NCI-H1436 treated with DMSO at 0.1 percent for 48 hours (cell line): ENCODE data around the gene RPL5.

Experiments used
- DNase-seq: peaks from one replicate; lab custom pipeline; 2025; lab: John Stamatoyannopoulos, UW

The RPL5 gene

DNA sequence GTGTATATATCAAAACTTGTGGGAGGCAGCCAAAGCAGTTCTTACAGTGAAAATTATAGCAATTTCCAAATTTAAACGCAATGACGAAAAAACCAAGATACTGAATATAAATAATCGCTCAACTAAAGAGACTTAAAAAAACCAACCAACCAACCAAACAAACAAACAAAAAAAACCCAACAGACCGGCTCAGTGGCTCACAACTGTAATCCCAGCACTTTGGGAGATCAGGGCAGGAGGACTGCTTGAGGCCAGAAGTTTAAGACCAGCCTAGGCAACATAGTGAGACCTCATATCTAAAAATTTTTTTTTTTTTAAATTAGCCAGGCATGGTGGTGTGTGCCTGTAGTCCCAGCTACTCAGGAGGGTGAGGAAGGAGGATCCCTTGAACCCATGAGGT lies 23.4 kb downstream of the RPL5 start:
- no peak for DNase-seq

DNA sequence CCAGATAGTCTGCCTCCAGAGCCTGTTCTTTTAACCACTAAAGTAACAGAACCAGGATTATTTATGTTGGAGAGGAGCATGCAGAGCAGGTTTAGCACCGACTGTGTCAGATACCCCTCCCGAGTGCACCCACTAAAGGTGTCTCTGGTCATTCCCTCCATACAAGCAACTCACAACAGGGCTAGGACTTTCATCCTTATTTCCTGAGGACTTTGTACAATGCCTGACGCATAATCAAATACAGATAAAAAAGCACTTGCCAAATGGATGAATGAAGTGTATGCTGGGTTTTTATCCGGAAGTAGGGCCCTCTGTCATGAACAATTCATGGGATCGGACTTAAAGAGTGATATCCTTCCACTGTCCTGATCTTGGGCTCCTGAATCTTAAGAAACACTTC lies 26.0 kb downstream of the RPL5 start:
- no peak for DNase-seq

DNA sequence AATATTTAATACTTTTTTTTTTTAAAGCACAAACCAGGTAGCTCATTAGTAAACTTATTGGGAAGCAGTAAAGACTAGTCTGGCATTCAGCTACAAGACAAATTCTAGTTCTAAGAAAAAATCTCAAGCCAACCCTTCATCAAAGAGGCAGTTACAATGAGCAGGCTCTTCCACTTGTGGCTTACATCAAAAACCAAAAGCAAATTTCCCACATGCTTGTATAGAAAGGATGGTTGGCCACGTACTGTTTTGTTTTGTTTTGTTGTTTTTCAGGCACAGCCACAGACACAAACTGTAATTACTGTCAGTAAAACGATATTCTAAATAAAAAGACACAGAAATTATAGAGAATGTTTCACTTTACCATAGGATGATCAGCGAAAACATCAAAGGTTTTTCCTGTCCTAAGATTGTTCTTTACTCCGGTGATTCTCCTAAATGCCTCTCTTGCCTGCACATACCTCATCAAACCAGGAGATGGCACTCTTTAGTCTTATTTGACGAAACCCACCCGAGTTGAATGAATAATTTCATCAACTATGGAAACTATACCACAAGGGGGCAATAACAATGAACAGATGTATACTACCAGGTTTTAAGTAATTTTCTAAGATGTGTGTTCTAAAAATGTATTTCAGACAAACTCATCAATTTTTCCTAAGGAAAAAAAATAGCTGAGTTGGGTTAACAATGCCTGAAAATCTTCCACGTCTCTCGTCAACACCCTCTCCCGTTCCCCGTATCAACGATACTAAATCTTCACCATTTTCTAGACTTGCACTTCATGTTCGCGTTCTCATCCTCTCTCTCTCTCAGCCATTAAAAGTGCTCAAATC lies 26.9 kb downstream of the RPL5 start:
- DNase-seq: peak; percentile 66

DNA sequence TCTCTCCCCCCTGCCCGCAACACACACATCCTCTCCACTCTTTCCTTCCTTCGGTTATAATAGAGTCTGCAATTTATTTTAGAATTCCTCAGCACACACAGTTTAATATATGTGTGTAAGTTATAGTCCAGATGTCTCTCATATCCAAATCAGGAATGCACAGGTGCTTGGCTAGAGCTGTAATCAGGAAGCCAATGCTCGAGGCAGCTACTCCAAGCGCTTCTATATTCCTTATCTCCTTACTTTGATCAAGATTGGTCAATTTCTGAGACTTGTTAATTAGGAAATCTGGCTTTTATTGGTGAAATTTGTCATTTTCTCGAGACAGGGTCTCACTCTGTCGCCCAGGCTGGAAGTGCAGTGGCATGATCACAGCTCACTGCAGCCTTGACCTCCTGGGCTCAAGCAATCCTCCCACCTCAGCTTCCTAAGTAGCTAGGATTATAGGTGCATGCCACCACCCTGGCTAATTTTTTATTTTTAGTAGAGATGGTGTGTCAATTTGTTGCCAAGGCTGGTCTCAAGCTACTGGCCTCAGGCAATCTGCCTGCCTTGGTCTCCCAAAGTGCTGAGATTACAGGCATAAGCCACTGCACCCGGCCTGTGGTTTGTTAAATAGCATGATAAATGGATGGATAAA lies 27.7 kb downstream of the RPL5 start:
- no peak for DNase-seq

DNA sequence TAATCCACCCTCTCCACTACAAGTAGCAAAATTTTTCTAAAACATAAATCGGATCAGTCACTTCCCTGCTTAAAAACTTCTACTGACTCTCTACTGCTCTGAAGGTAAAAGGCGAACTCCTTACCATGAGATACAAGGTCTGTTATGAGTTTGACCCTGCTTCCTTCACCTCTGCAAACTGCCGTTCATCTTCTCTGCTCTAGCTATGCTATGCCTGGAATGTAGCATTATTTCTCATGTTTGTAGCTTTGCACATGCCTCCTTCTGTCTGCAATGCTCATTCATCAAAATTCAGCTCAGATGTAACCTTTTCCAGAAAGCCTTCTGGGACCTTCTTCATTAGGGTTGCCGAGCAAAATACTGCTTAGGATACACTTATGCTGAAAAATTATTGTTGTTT lies 30.8 kb downstream of the RPL5 start:
- no peak for DNase-seq

DNA sequence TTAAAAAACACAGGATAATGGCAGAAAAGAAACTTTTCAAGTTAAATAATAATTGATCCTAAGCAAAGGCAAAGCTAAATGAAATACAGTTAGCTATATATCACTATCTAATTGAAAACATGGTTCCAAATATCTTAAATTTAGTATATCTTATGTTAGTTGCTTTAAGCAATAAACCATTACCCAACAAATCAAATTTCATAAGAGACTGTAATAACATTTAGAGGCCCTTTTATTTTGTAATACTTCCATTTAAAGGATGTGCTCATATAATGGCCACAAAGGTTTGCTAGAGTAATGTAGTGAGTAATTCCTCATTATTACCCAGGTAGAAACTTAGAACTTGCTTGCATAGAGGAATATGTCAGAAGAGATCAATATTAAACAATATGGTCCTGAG lies 32.3 kb downstream of the RPL5 start:
- no peak for DNase-seq

DNA sequence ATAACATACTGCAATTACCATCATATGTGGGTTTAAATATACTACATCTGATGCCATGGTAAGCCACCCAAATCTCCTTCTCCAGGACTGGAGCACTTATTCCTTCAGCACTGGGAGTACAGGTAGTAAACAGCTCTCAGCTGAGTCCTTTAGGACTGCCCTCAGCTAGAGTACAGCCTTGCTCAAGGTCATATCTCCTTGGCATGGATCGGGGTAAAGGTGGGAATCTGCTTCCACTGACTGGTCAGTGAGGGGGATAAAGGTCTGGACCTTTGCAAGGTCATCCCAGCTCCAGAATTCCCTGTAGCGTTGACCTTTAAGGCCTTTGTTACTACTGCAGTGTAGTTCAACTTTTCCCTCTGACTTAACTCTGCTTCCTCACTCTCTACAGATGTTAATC lies 38.8 kb downstream of the RPL5 start:
- no peak for DNase-seq

DNA sequence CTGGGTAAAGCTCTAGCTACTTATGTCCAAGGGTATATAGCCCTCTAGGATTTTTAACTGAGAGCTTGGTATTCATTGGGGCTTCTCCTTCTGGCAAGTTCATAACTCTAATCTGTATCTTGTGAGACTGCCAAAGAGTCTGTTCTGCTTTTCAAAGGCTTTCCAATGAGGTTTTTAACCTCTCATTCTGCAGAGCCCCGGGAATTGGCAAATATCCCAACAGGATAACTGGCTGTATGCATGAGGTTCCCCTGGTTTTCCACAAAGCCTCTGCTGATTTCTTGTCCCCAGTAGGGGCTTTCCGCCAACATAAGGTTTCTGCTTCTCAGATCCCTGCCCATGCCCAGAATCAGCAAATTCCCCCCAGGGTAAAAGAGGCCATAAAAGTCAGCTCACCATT lies 40.9 kb downstream of the RPL5 start:
- no peak for DNase-seq

DNA sequence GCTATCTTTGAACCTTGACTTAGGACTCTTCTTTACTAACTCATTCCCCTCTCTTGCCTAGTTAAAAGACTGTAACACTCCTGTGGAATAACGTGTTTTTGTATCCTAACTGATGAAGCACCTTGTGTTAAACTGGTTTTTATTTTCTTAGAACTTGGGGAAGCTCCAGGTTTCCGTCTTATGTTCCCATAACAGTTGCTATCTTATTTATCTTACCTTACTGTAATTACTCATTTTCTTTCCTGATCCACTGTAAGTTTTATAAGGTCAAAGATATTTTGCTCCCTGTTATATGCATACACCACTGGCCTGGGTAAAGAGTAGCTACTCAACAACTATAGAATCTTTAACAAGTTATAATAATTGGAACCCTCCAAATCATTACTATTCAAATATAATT lies 43.1 kb downstream of the RPL5 start:
- no peak for DNase-seq

DNA sequence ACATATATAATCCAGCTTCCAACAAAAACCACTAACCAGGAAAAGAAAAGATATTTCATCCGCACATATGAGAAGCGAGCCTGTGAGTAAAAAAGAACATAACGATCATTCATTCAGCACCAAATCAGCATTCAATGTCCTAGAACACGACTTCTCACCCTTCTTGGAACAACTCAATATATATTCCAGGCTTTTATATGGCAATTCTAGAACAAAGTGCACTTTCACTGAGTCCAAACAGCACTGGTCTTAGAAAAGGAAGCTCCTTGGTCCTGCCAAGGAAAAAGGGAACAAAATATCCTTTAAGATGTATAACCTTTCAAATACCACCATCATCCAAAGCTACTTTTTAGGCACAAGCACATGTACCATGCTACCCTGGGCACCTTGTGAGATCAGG lies 44.5 kb downstream of the RPL5 start:
- DNase-seq: no peak

DNA sequence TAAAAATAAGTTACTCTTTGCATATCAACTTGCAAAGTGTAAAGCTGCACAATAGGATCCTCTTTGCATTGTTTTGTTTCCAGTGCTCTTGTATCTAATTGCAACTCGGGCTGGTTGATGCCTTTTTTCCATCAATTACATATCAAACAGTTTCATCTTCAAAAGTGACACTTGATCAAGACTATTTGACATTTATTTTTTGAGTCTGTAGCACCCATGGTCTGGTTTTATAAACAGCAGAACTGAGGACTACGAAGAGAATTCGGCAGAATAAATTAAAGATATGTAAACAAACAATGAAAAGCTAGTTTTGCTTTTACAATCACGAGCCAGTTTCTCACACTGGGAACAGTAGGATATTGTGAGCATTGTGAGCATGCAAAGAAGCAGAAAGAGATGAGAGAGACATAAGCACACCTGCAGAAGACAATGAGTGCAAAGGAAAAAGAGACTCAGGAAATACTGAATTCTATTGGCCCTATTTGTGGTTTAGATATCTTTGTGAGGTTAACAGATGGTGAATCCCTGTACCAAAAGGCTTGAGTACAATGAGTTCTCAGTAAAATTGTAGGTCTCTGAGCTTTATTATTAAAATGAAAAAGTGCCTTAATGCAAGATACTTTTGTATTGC lies 45.4 kb downstream of the RPL5 start:
- no peak for DNase-seq

DNA sequence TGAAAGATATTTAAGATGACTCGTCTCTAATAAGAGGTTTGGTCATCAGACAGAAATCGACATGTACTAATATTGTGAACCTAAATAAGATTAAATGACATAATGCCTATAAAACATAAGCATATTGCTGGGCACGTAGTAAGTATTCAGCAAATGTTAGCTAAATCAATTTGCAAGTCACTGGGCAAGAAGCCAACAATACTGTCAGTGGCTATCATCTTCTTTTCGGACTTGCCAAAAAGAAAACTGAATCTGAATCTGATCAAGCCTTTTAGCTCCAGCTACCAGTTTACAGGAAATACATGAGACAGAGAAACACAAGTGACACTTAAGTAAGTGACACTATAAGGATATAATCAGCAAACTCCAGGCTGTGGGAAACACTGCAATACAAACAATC lies 46.0 kb downstream of the RPL5 start:
- DNase-seq: no peak

DNA sequence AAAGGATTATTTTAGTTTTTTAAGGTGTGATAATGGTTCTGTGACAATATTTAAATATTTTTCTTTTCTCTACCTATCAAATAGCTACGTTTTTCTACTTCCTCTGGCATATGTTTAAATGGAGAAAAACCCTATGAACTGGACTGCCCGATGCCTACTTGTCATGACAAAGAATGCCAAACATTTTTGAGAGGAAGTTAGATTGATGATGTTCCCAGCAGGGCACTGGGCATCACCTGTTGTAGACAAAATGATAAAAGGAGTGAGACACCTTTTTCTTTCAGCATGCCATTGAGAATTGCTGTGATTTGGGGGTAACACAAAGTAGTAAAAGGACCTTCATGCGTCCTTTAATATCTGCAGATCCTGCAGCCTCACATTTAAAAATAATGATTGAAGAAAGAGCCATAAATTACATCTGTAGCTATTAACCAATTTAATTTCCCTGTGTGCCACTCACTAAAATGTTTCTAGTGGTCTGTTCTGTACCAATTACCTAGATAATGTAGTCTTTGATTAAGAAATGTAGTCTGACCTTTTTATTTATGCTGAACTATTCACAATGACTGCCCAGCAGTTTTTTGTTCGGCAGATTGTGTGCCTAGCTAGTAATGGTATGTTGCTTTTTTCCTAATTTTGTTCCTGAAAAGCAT lies 47.6 kb downstream of the RPL5 start:
- DNase-seq: no peak

DNA sequence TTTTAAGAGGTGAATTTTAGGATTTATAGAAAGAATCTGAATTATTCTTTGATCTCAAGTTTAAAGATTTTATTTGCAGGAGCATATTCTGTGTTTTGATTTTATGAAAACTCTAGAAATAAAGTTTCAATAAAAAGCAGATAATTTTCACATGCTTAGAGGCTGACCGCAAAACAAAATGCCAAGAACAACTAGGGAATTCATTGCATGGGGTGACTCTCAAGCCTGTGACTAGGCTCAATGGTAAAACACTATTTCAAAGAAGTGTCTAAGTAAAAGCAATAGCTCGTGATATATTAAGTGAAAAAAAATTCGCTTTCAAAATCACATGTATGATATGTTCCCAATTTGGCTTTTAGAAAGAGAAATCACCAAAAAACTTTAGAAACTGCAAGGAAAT lies 49.6 kb downstream of the RPL5 start:
- no peak for DNase-seq

DNA sequence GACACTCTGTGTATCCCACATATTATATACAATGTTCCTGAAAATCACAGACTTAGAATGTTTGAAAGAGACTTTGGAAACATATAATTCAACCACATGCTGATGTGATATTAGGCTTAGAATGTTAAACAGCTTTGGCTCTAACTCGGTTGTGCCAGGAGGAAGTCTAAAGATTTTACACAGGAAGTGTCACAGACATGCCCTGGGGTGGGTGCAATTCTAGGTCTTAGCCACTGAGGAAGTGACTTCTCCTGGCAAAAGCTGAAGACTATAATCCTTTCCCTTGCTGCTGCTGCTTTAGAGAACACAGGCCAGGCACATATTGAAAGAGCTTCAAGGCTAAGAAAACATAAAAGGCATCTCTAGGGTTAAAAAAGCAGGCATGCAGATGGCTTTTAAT lies 51.0 kb downstream of the RPL5 start:
- DNase-seq: no peak

DNA sequence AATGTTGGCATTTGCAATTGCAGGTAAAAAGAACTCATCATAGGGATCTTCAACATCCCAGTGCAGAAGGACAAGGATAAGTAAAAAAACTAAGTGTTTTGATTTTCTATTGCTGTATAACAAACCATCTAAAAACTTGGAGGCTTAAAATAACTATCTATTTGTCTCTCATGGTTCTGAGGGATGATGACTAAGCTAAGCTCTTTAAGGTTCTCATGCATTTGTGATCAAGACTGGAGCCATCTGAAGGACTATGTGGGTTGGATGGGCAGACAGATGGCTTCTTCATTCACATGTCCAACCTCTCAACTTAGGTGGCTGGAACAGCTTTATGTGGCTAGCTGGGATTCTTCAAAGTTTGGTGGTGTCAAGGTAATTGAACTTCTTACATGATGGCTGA lies 51.5 kb downstream of the RPL5 start:
- DNase-seq: no peak

DNA sequence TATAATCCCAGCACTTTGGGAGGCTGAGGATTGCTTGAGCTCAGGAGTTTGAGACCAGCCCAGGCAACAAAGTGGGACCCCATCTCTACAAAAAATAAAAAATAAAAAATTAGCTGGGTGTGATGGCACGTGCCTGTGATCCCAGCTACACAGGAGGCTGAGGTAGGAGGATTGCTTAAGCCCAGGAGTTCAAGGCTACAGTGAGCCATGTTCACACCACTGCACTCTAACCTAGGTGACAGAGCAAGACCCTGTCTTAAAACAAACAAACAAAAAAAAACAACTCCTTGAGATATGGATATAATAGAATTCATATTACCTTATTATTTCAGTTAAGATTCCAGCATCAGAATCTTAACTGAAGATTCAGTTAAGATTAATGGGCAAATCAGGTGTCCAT lies 52.4 kb downstream of the RPL5 start:
- no peak for DNase-seq

DNA sequence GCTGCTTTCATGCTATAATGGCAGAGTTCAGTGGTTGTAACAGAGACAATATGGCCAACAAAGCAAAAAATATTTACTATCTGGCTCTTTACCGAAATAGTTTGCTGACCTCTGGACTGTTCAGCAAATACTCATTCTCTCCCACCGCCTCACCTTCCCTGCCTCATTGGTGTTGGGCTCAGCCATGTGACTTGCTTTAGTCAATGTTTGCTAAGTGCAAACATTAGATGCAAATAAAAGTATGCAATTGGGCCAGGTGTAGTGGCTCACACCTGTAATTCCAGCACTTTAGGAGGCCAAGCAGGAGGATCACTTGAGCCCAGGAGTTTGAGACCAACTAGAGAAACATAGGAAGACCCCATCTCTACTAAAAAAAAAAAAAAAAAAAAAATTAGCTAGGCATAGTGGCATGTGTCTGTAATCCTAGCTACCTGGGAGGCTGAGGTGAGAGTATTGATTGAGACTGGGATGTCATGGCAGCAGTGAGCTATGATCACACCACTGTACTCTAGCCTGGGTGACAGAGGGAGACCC lies 55.1 kb downstream of the RPL5 start:
- no peak for DNase-seq

DNA sequence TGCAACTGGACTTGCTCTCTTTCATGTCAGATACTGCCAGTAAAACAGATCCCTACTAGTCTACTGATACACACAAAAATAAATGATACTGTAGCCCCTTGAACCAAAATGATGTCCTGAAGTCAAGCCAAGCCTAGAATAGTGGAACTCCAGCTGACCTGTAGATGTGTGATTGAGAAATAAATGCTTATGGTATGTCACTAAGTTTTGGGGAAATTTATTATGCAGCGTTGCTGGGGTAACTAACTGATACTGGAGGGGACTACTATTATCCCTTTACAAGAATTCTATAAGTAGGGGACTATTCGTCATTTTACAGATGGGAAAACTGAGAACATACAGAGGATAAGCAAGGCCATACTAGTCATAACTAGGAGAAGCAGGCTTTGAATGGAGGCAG lies 55.6 kb downstream of the RPL5 start:
- no peak for DNase-seq
